ENCODE measurements around the gene PNPT1.
A peak's percentile ranks its signal among the peaks of the same experiment; 100 is the strongest.
"Not testable (repeated sequence)": the region's sequence is repeated elsewhere in the genome, so short reads cannot be mapped to it uniquely, and the experiment has no call there.

PNPT1 gene

GRCh38 chr2:55693181-55694125 is at the start of gene PNPT1:
TSS of gene PNPT1 (minus strand) at chr2:55693844. CDS start at chr2:55693823, 21 bp downstream.
- peak; percentile 96 for DNase-seq

GRCh38 chr2:55742996-55743395 is 49.4 kb upstream of the PNPT1 start:
- DNase-seq, result no peak

- not testable (repeated sequence) for DNase-seq
Observed at GRCh38 chr2:55736019-55736536, 42.4 kb upstream of the PNPT1 start.

- no peak for DNase-seq
Observed at GRCh38 chr2:55734726-55735125, 41.1 kb upstream of the PNPT1 start.

- no peak for DNase-seq
Observed at GRCh38 chr2:55733335-55733734, 39.7 kb upstream of the PNPT1 start.

- DNase-seq, result no peak
Observed at GRCh38 chr2:55732854-55733253, 39.2 kb upstream of the PNPT1 start.

- no peak for DNase-seq
Observed at GRCh38 chr2:55729136-55729685, 35.6 kb upstream of the PNPT1 start.

- DNase-seq, result no peak
Observed at GRCh38 chr2:55721596-55722215, 28.1 kb upstream of the PNPT1 start.

GRCh38 chr2:55720417-55720816 is 26.8 kb upstream of the PNPT1 start:
- DNase-seq, result no peak

GRCh38 chr2:55719852-55720251 is 26.2 kb upstream of the PNPT1 start:
- no peak for DNase-seq

GRCh38 chr2:55718165-55719008 is 24.7 kb upstream of the PNPT1 start:
- DNase-seq, result peak; percentile 71

- DNase-seq, result no peak
Observed at GRCh38 chr2:55715626-55716025, 22.0 kb upstream of the PNPT1 start.

- DNase-seq, result not testable (repeated sequence)
Observed at GRCh38 chr2:55715178-55715577, 21.5 kb upstream of the PNPT1 start.

- no peak for DNase-seq
Observed at GRCh38 chr2:55712477-55713060, 18.9 kb upstream of the PNPT1 start.

- DNase-seq, result no peak
Observed at GRCh38 chr2:55710025-55710424, 16.4 kb upstream of the PNPT1 start.

GRCh38 chr2:55707751-55708150 is 14.1 kb upstream of the PNPT1 start:
- DNase-seq, result no peak

GRCh38 chr2:55706258-55706657 is 12.6 kb upstream of the PNPT1 start:
- DNase-seq, result not testable (repeated sequence)

- no peak for DNase-seq
Observed at GRCh38 chr2:55705027-55705653, 11.5 kb upstream of the PNPT1 start.

GRCh38 chr2:55703350-55703749 is 9.7 kb upstream of the PNPT1 start:
- DNase-seq, result peak; percentile 80

GRCh38 chr2:55692740-55693139 is 904 bp downstream of the PNPT1 start:
- DNase-seq, result peak; percentile 5

- no peak for DNase-seq
Observed at GRCh38 chr2:55672630-55673029, 21.0 kb downstream of the PNPT1 start.

- DNase-seq, result no peak
Observed at GRCh38 chr2:55668956-55669355, 24.7 kb downstream of the PNPT1 start.

Data from hematopoietic multipotent progenitor cell treated with erythropoietin and hydrocortisone succinate and interleukin-3 and kit ligand, for 8 days (in vitro differentiated cells).